ENCODE data around the gene VAV3.
"Not testable (repeated sequence)": the region's sequence is repeated elsewhere in the genome, so short reads cannot be mapped to it uniquely, and the experiment has no call there.

VAV3 gene

DNA sequence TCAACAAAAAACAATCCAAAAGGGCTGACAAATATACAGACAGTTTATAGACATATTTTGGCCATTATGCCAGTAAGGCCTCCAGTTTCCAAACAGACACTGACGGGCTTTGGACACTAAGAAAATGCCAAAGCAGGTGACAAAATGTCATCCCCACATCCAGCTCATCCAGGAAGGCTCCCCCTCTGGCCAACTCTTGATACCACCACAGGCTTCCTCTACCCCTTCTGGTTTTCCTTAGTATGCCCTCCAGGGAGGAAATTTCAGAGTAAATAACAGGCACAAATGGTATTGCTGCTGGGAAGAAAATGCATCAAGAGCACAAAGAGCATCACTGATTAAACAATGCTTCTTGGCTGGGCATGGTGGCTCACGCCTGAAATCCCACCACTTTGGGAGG lies 225.3 kb downstream of the VAV3 start:
- TF ChIP-seq, protein P1, sequence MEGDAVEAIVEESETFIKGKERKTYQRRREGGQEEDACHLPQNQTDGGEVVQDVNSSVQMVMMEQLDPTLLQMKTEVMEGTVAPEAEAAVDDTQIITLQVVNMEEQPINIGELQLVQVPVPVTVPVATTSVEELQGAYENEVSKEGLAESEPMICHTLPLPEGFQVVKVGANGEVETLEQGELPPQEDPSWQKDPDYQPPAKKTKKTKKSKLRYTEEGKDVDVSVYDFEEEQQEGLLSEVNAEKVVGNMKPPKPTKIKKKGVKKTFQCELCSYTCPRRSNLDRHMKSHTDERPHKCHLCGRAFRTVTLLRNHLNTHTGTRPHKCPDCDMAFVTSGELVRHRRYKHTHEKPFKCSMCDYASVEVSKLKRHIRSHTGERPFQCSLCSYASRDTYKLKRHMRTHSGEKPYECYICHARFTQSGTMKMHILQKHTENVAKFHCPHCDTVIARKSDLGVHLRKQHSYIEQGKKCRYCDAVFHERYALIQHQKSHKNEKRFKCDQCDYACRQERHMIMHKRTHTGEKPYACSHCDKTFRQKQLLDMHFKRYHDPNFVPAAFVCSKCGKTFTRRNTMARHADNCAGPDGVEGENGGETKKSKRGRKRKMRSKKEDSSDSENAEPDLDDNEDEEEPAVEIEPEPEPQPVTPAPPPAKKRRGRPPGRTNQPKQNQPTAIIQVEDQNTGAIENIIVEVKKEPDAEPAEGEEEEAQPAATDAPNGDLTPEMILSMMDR (IDR thresholded peaks at IDR 0.05; ENCODE audit: low read depth, low read length): no peak
- H3K4me3 ChIP-seq (replicated peaks in 1 of 2; ENCODE audit: low read depth in 2 of 2, low read length in 2 of 2): no peak overlapping the region
- DNase-seq (ENCODE audit: low read depth in 2 of 2): no peak

DNA sequence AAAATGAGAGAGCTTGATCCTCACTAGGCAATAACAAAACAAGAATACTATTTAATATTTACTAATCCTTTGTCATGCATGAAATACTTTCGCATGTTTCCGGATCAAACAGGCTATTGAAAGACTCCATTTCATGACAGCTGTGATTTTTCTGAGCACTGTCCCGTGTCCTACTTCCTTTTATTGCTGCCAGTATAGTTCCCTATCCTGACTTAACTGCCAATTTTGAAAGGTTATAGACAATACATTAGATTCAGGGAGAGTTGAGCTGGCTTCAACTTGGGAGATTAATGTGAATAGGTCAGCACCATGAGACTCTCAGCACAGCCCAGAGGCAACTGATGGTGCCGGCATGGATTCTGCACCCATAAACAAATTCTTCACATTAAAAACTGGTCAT lies 225.8 kb downstream of the VAV3 start:
- TF ChIP-seq, protein P1 (IDR thresholded peaks at IDR 0.05; ENCODE audit: low read depth, low read length): no peak
- no peak overlapping the region for H3K4me3 ChIP-seq (replicated peaks in 1 of 2; ENCODE audit: low read depth in 2 of 2, low read length in 2 of 2)
- no peak for DNase-seq (ENCODE audit: low read depth in 2 of 2)

DNA sequence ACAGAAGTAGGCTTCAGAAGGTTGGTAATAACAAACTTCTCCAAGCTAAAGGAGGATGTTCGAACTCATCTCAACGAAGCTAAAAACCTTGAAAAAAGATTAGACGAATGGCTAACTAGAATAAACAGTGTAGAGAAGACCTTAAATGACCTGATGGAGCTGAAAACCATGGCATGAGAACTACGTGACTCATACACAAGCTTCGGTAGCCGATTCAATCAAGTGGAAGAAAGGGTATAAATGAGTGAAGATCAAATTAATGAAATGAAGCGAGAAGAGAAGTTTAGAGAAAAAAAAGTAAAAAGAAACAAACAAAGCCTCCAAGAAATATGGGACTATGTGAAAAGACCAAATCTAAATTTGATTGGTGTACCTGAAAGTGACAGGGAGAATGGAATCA lies 231.6 kb downstream of the VAV3 start:
- DNase-seq (ENCODE audit: low read depth in 2 of 2); H3K4me3 ChIP-seq (replicated peaks in 1 of 2; ENCODE audit: low read depth in 2 of 2, low read length in 2 of 2): not testable (repeated sequence)

DNA sequence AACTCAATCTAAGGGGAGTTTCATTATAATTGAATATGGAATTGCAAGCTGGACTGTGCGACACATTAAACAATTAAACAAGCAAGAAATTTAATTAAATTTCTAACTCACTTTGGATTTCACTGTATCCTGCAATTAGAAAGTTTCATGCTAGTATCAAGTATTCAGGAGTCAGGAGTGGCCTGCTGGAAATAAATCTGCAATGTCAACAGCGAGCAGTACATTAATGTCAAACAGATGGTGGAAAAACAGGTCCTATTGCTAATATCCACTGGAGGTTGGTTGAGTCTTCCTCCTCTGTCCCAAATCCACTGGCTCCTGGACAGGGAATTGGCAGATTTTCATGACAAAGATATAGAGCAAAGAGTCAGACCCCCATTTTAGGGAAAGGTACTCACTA lies 237.1 kb downstream of the VAV3 start:
- DNase-seq (ENCODE audit: low read depth in 2 of 2): no peak
- H3K4me3 ChIP-seq (replicated peaks in 1 of 2; ENCODE audit: low read depth in 2 of 2, low read length in 2 of 2): no peak overlapping the region
- TF ChIP-seq, protein P1 (IDR thresholded peaks at IDR 0.05; ENCODE audit: low read depth, low read length): no peak

DNA sequence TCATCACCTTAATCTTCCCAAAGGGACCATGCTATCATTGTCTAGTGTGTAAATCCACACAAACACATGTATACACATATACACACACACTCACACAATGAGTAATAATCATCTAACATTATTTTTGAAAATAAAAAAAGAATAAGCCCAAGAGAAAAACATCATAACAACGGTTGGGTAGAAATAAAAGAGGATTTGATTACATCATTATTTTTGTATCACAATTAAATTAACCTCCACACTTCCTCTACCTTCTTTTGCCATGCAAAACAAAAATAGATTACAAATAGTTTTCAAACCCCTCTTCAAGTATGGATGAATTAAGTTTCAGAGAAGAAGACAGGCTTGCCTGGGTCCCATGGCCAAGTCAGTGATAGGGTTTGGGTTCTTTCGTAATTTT lies 238.1 kb downstream of the VAV3 start:
- TF ChIP-seq, protein P1 (IDR thresholded peaks at IDR 0.05; ENCODE audit: low read depth, low read length): no peak
- DNase-seq (ENCODE audit: low read depth in 2 of 2): no peak
- H3K4me3 ChIP-seq (replicated peaks in 1 of 2; ENCODE audit: low read depth in 2 of 2, low read length in 2 of 2): no peak overlapping the region

DNA sequence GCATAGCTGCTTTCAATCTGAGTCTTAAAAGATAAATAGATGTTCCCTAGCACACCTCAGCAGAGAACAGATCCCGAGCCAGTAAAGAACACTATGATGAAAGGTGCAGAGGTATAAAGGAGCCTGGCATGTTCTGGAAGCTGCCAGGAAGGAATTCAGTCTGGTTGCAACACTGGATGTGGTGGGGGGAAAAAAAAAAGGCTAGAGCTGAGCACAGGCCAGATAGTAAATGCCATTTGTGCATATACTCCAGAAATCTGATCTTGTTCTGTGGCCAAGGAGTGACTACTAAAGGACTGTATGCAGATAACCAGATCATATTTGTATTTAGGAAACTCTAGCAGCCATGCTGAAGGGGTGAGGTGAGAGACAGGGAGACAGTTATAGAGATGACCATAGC lies 240.3 kb downstream of the VAV3 start:
- DNase-seq (ENCODE audit: low read depth in 2 of 2): peak in 1 of 2 donors; percentile 1
- H3K4me3 ChIP-seq (replicated peaks in 1 of 2; ENCODE audit: low read depth in 2 of 2, low read length in 2 of 2): no peak overlapping the region

DNA sequence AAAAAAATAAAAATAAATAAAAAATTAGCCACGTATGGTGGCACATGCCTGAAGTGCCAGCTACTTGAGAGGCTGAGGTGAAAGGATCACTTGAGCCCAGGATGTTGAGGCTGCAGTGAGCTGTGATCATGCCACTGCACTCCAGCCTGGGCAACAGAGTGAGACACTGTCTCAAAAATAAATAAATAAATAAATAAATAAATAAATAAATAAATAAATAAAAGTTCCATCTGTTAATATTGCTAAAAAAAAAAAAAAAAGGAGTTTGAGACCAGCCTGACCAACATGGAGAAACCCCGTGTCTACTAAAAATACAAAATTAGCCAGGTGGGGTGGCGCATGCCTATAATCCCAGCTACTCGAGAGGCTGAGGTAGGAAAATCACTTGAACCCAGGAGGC lies 244.8 kb downstream of the VAV3 start:
- DNase-seq (ENCODE audit: low read depth in 2 of 2); H3K4me3 ChIP-seq (replicated peaks in 1 of 2; ENCODE audit: low read depth in 2 of 2, low read length in 2 of 2): not testable (repeated sequence)

More for the DNA sequence above, 240.3 kb downstream of the VAV3 start:
- TF ChIP-seq, protein P1 (IDR thresholded peaks at IDR 0.05; ENCODE audit: low read depth, low read length): no peak

DNA sequence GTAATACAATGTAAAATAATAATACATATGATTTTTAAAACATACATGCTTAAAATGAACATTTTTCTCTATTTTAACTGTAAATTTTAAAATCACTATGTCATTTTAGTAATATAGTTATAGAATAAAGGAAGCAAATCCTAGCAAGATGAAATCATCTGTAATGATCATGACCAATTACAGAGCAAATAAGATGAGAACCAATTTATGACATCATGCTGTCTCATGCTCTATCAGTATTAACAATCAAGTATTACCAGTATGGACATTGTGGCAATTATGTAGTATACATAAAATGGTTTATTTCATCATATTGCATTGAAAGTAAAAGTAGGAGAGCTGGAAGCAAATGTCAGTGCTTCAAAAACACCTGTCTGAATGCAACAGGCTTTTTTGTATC lies 255.0 kb downstream of the VAV3 start:
- DNase-seq (ENCODE audit: low read depth in 2 of 2): no peak
- TF ChIP-seq, protein P1 (IDR thresholded peaks at IDR 0.05; ENCODE audit: low read depth, low read length): no peak
- H3K4me3 ChIP-seq (replicated peaks in 1 of 2; ENCODE audit: low read depth in 2 of 2, low read length in 2 of 2): no peak overlapping the region
